SU-DHL-6 (cell line): ENCODE results near the gene TROAP.

Experiments
- CTCF ChIP-seq: fragments of 200-600 bp; sonication (generic); IDR thresholded peaks from one replicate; pipeline ENCODE4 v1.5.1; 2017; ENCODE audit warnings: antibody characterized with exemption, mild to moderate bottlenecking, low read length, moderate library complexity; ENCODE audit not compliant: insufficient read depth, poor library complexity, severe bottlenecking
- EZH2phosphoT487 ChIP-seq: fragments of 200-600 bp; sonication (generic), shearing (Covaris generic); conservative IDR thresholded peaks from 2 replicates; pipeline ENCODE4 v1.6.1; 2018; ENCODE audit warnings: mild to moderate bottlenecking, antibody characterized with exemption, low read length, moderate library complexity, mixed read lengths

DNA sequence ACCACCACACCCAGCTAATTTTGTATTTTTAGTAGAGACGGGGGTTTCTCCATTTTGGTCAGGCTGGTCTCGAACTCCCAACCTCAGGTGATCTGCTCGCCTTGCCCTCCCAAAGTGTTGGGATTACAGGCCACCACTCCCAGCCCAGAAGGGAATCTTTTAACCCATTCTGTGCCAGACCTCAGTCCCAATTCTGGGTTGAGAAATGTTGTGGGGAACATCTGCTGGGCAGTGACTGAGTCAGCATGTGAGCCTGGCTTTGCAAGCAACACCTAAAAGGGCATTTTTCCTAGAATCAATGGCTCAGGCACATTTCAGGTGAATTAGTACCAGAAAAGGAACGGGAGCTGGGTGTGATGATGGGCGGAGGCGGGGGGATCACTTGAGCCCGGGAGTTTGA lies 36.6 kb downstream of the TROAP start:
- TF ChIP-seq CTCF (no peak), EZH2phosphoT487 (no peak)
